HG02943 (cell line): ENCODE measurements around the gene FAM120B.
"Not testable (repeated sequence)": the region's sequence is repeated elsewhere in the genome, so short reads cannot be mapped to it uniquely, and the experiment has no call there.

Experiments
- ATAC-seq: cut with Tn5 transposase; IDR thresholded peaks from one replicate; pipeline ENCODE4 v1.9.1; 2021; ENCODE audit warnings: mild to moderate bottlenecking, low read depth, moderate library complexity; ENCODE audit not compliant: unreplicated experiment

FAM120B gene

GRCh38 chr6:170374571-170375444 is 68.2 kb downstream of the FAM120B start:
- no peak for ATAC-seq

GRCh38 chr6:170375661-170376060 is 69.1 kb downstream of the FAM120B start:
- no peak for ATAC-seq

- no peak for ATAC-seq
These were observed 70.0 kb downstream of the FAM120B start for GRCh38 chr6:170376386-170377043.

GRCh38 chr6:170378502-170378901 is 71.9 kb downstream of the FAM120B start:
- no peak for ATAC-seq

- ATAC-seq = no peak
These were observed 75.0 kb downstream of the FAM120B start for GRCh38 chr6:170381562-170381961.

GRCh38 chr6:170383466-170384035 is 77.0 kb downstream of the FAM120B start:
- no peak for ATAC-seq

GRCh38 chr6:170385506-170385905 is 78.9 kb downstream of the FAM120B start:
- ATAC-seq = no peak

- no peak for ATAC-seq
These were observed 81.6 kb downstream of the FAM120B start for GRCh38 chr6:170388113-170388512.

- no peak for ATAC-seq
These were observed 86.5 kb downstream of the FAM120B start for GRCh38 chr6:170393033-170393432.

GRCh38 chr6:170393807-170394399 is 87.3 kb downstream of the FAM120B start:
- no peak for ATAC-seq

GRCh38 chr6:170394980-170395379 is 88.4 kb downstream of the FAM120B start:
- ATAC-seq = no peak

GRCh38 chr6:170398743-170399369 is 92.3 kb downstream of the FAM120B start:
- ATAC-seq = not testable (repeated sequence)

GRCh38 chr6:170399955-170400558 is 93.5 kb downstream of the FAM120B start:
- ATAC-seq = not testable (repeated sequence)

GRCh38 chr6:170402318-170403040 is 95.9 kb downstream of the FAM120B start:
- no peak for ATAC-seq

GRCh38 chr6:170403451-170403850 is 96.9 kb downstream of the FAM120B start:
- no peak for ATAC-seq

GRCh38 chr6:170404036-170404435 is 97.5 kb downstream of the FAM120B start:
- ATAC-seq = no peak

GRCh38 chr6:170404697-170405096 is 98.1 kb downstream of the FAM120B start:
- ATAC-seq = no peak

GRCh38 chr6:170405311-170405975 is 98.9 kb downstream of the FAM120B start:
- ATAC-seq = no peak

- no peak for ATAC-seq
These were observed 100.6 kb downstream of the FAM120B start for GRCh38 chr6:170407200-170407599.
